ENCODE measurements around the gene SNX20. TPM values are rescaled to one million over a fixed set of nuclear protein-coding genes. Genes with fewer than 3 reads are reported as not detected.

SNX20 gene
- total and polyA plus RNA-seq, 2 of the 13 experiments (the other 11 are each of a cell fraction or from before 2014, with no cell fraction given): not detected

GRCh38 chr16:50696575-50697420, 15.7 kb upstream of the SNX20 start (continued):
- TF ChIP-seq ZNF740 (CRISPR knock-in tag; IDR thresholded peaks at IDR 0.05) (no peak), TCF7L2 (IDR thresholded peaks at IDR 0.05; ENCODE audit: low read depth, low read length) (no peak), ZNF746 (CRISPR knock-in tag; IDR thresholded peaks at IDR 0.05) (no peak), ZEB1 (IDR thresholded peaks at IDR 0.05; ENCODE audit: insufficient replicate concordance, low read depth) (no peak), HDAC1 (CRISPR knock-in tag; IDR thresholded peaks at IDR 0.05) (no peak), THRA (CRISPR knock-in tag; IDR thresholded peaks at IDR 0.05; ENCODE audit: borderline replicate concordance) (no peak), IRF9 (CRISPR knock-in tag; IDR thresholded peaks at IDR 0.05; ENCODE audit: borderline replicate concordance) (0 out of 2 replicates have a peak, but pooled peaks have one; percentile 46), ZNF44 (CRISPR knock-in tag; IDR thresholded peaks at IDR 0.05) (no peak), ZBTB37 (CRISPR knock-in tag; IDR thresholded peaks at IDR 0.05) (0 out of 2 replicates have a peak, but pooled peaks have one; percentile 32), ZSCAN31 (CRISPR knock-in tag; IDR thresholded peaks at IDR 0.05; ENCODE audit: low read depth) (no peak), GPN1 (CRISPR knock-in tag; IDR thresholded peaks at IDR 0.05; ENCODE audit: borderline replicate concordance) (no peak), ZNF83 (CRISPR knock-in tag; IDR thresholded peaks at IDR 0.05; ENCODE audit: borderline replicate concordance) (no peak), HOXA5 (CRISPR knock-in tag; IDR thresholded peaks at IDR 0.05) (no peak), ATM (IDR thresholded peaks at IDR 0.05; ENCODE audit: borderline replicate concordance) (no peak), ZNF12 (CRISPR knock-in tag; IDR thresholded peaks at IDR 0.05) (0 out of 2 replicates have a peak, but pooled peaks have one; percentile 23), CEBPB (IDR thresholded peaks at IDR 0.05; ENCODE audit: borderline replicate concordance, low read depth, low read length) (no peak), MAX (IDR thresholded peaks at IDR 0.05) (peak; percentile 30; the same call in 1 of the 2 replicates), TGIF2 (CRISPR knock-in tag; IDR thresholded peaks at IDR 0.05) (peak; percentile 67; the same call in 1 of the 2 replicates), NCOA2 (CRISPR knock-in tag; IDR thresholded peaks at IDR 0.05) (no peak), RFXANK (CRISPR knock-in tag; IDR thresholded peaks at IDR 0.05) (no peak), ZNF761 (CRISPR knock-in tag; conservative IDR thresholded peaks at IDR 0.05) (no peak), HNRNPK (IDR thresholded peaks at IDR 0.05; ENCODE audit: low read depth, low read length, poor library complexity, severe bottlenecking) (no peak), ARNTL (CRISPR knock-in tag; IDR thresholded peaks at IDR 0.05) (peak; percentile 75), ZNF850 (CRISPR knock-in tag; conservative IDR thresholded peaks at IDR 0.05) (no peak), ZSCAN20 (CRISPR knock-in tag; IDR thresholded peaks at IDR 0.05; ENCODE audit: borderline replicate concordance) (no peak), SYNCRIP (IDR thresholded peaks at IDR 0.05; ENCODE audit: insufficient read depth, low read depth, low read length) (no peak), PITX1 (CRISPR knock-in tag; IDR thresholded peaks at IDR 0.05) (no peak), HMGA1 (CRISPR knock-in tag; conservative IDR thresholded peaks at IDR 0.05) (no peak)

Measured in HepG2 (cell line).